Measurements from ENCODE around the gene MS4A8.

MS4A8 gene

DNA sequence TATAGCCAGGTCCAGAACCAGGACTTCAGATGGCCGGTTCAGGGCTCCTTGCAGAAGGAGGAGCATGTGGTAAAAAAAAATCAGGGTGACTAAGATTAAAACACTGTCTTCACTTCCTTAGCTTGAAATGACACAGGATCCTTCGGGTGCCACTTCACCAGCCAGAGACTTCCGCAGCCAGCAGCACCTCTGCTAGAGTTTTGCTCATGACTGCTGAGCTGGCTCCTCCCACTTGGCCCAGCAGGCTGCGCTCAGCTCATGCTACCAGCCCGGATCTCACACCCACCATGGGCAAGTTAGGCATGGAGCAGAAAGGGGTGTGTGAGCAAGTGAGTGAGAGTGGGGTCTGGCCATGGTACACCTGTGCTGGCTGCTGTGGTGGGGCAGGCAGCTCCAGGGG lies 18.5 kb downstream of the MS4A8 start:
- Histone ChIP-seq H3K36me3 (no peaks in the 10 kb centered on the region), H3K4me1 (no peaks in the 10 kb centered on the region), H3K4me3 (no peak overlapping the region), H3K27me3 (peaks cover 0 to 9% of the 10 kb centered on the region in 2 donors), H3K27ac (no peak overlapping the region), H3K9me3 (peaks cover 0 to 13% (median 0%) of the 10 kb centered on the region in 3 donors)
- TF ChIP-seq, protein P1, sequence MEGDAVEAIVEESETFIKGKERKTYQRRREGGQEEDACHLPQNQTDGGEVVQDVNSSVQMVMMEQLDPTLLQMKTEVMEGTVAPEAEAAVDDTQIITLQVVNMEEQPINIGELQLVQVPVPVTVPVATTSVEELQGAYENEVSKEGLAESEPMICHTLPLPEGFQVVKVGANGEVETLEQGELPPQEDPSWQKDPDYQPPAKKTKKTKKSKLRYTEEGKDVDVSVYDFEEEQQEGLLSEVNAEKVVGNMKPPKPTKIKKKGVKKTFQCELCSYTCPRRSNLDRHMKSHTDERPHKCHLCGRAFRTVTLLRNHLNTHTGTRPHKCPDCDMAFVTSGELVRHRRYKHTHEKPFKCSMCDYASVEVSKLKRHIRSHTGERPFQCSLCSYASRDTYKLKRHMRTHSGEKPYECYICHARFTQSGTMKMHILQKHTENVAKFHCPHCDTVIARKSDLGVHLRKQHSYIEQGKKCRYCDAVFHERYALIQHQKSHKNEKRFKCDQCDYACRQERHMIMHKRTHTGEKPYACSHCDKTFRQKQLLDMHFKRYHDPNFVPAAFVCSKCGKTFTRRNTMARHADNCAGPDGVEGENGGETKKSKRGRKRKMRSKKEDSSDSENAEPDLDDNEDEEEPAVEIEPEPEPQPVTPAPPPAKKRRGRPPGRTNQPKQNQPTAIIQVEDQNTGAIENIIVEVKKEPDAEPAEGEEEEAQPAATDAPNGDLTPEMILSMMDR (IDR thresholded peaks at IDR 0.05): no peak
- intact Hi-C loops (cut with DNase I; ENCODE audit: low total_unique reads): no loop called here
- DNase-seq: no peak

DNA sequence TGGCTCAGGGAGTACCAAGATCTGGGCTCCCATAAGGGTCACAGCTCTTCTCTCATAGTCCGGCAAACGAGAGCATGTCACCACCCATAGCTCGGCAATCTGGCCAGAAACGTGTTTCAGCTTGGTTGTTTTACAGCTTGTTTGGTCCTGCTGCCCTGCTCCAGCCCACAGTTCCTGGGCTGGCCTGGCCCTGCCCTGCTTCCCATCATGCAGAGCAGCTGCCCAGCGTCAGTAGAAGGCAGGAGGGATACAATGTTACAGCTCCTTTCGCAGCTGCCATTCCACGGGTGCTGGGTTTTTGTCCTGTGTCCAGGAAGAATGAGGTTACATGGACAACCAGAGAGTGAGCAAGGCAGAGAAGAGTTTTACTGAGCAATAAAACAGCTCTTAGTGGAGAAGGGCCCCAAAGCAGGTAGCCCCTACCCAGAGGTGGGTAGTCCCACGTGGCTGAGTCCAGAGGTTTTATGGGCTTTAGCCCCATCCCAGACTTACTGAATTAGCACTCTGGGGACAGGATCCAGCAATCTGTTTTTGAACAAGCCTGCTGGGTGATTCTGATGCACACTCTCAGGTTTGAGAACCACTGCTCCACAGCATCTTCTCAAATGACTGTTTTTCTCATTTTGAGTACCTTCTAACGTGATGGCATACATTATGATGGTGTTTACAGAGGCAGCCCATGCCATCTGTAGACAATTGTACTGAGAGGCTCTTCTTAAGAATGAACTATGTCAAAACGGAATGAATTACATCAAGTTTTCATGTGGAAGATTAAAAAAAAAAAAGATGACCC lies 19.3 kb downstream of the MS4A8 start:
- Histone ChIP-seq H3K27me3 (peaks cover 0 to 9% of the 10 kb centered on the region in 2 donors), H3K4me3 (no peak overlapping the region), H3K36me3 (no peaks in the 10 kb centered on the region), H3K9me3 (peaks cover 0 to 13% (median 0%) of the 10 kb centered on the region in 3 donors), H3K27ac (no peak overlapping the region), H3K4me1 (no peaks in the 10 kb centered on the region)
- no peak for DNase-seq
- intact Hi-C loops (cut with DNase I; ENCODE audit: low total_unique reads): no loop called here
- TF ChIP-seq, protein P1 (IDR thresholded peaks at IDR 0.05): no peak

DNA sequence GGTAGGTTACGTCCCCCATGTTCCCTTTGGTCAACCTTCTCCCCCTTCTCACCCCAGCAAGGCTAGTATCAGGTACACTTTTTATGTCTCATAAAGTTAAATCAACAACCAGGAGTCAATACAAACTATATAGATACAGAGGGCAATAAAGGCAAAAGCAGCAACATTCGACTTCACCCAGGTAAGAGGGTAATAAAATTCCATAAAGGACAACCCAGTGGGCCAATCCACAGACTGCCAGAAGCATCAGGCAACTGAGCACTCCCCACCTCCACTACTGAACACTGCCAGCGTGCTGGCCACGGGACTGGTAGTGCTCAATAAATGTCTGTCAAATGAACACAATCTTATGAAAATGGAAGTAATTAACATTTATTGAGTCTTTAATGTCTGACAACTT lies 20.0 kb downstream of the MS4A8 start:
- intact Hi-C loops (cut with DNase I; ENCODE audit: low total_unique reads): no loop called here
- DNase-seq: no peak

DNA sequence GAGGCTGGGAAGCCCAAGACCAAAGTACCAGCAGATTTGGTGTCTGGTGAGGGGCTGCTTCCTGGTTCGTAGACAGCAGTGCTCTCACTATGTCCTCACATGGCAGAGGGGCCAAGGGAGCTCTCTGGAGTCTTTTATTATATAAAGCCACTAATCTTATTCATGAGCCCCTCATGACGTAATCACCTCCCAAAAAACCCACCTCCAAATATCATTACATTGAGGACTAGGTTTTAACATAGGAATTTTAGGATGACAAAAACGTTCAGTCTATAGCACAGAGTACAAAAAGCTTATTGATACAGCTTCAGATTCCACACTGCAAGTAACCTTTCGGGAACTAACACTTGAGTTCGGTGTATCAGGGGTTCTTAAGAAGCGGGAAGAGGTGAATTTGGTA lies 21.0 kb downstream of the MS4A8 start:
- Histone ChIP-seq H3K27ac (no peak overlapping the region), H3K36me3 (no peaks in the 10 kb centered on the region), H3K27me3 (peaks cover 0 to 9% of the 10 kb centered on the region in 2 donors), H3K4me3 (no peak overlapping the region), H3K9me3 (peaks cover 0 to 13% (median 0%) of the 10 kb centered on the region in 3 donors), H3K4me1 (no peaks in the 10 kb centered on the region)
- TF ChIP-seq, protein P1 (IDR thresholded peaks at IDR 0.05): no peak
- intact Hi-C loops (cut with DNase I; ENCODE audit: low total_unique reads): no loop called here
- no peak for DNase-seq

More for the DNA sequence above, 20.0 kb downstream of the MS4A8 start:
- Histone ChIP-seq H3K9me3 (peaks cover 0 to 13% (median 0%) of the 10 kb centered on the region in 3 donors), H3K27ac (no peak overlapping the region), H3K36me3 (no peaks in the 10 kb centered on the region), H3K4me3 (no peak overlapping the region), H3K27me3 (peaks cover 0 to 9% of the 10 kb centered on the region in 2 donors), H3K4me1 (no peaks in the 10 kb centered on the region)
- TF ChIP-seq, protein P1 (IDR thresholded peaks at IDR 0.05): no peak

DNA sequence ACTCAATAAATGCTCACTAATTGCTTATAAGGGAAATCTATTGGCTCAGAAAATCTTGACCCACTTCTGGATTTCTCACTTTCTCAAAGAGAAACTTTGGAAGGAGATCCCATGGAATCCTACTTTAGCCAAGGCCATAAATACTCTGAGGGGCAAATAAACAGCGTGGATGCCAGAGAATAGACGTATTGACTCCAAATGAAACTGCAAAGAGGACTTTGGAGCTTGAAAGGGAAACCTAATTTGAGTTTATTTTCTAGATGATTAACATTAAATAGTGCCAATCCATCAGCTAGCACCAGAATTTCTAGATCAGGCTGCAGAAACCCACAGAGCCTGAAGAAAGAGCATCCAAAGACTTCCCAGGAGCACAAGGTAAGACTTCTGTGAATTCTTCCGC lies 25.0 kb downstream of the MS4A8 start, which contains the start of gene MS4A18:
Gene MS4A18 (plus strand): TSS at position 301 of the 400 bp plus-strand sequence.
- H3K4me3 ChIP-seq: no peak within 1 kb of the TSS
- no peaks in the 10 kb centered on the region for H3K27me3 ChIP-seq
- TF ChIP-seq, protein P1 (IDR thresholded peaks at IDR 0.05): no peak
- intact Hi-C loops (cut with DNase I; ENCODE audit: low total_unique reads): no loop called here
- no peaks in the 10 kb centered on the region for H3K36me3 ChIP-seq
- no peaks in the 10 kb centered on the region for H3K4me1 ChIP-seq
- DNase-seq: no peak
- peaks cover 0 to under 1% (median 0%) of the 10 kb centered on the region in 3 donors for H3K9me3 ChIP-seq
- no peak within 1 kb of the TSS for H3K27ac ChIP-seq

All from tibial artery (tissue), 4 donors.